ENCODE data around the gene NDUFA12. TPM values are rescaled to one million over a fixed set of nuclear protein-coding genes. Genes with fewer than 3 reads are reported as not detected.

Gene NDUFA12
- total RNA-seq, 2 donors from 2014 or later, result 57.2 to 108 TPM

DNA sequence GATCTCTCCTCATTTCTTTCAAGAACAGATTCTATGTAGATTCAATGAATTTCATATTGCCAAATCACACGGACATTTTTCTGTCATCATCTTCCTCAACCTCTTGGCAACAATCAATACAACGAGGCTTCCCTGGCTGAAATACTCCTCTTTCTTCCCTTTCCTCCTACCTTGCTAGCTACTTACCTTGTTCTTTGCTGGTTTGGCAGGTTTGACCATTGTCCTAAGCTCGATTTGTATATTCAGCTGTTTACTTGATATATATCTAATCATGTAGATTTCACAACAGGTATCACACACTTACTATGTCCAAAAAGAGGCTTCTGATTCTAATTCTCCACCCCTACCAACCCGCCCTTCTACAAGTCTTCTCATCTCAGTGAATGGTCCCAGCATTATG, 23.6 kb downstream of the NDUFA12 start:
- no peaks in the 10 kb centered on the region for H3K9me3 ChIP-seq
- no peaks in the 10 kb centered on the region for H3K27me3 ChIP-seq (replicated peaks; ENCODE audit: insufficient read depth)
- no peak for TF ChIP-seq POLR2AphosphoS5 (IDR thresholded peaks at IDR 0.05)
- WGBS, result 80% methylated on average over 4 of the region's 4 CpGs
- intact Hi-C loops (cut with DNase I), result loop anchor here (2.0 kb wide), 1 partner anchor 433 kb away; no protein-coding TSS in a partner anchor
- H3K4me1 ChIP-seq (replicated peaks), result no peaks in the 10 kb centered on the region
- no peak for DNase-seq (ENCODE audit: low spot score)
- no peaks in the 10 kb centered on the region for H3K36me3 ChIP-seq
- H3K27ac ChIP-seq, result no peak overlapping the region
- no peak overlapping the region for H3K4me3 ChIP-seq

DNA sequence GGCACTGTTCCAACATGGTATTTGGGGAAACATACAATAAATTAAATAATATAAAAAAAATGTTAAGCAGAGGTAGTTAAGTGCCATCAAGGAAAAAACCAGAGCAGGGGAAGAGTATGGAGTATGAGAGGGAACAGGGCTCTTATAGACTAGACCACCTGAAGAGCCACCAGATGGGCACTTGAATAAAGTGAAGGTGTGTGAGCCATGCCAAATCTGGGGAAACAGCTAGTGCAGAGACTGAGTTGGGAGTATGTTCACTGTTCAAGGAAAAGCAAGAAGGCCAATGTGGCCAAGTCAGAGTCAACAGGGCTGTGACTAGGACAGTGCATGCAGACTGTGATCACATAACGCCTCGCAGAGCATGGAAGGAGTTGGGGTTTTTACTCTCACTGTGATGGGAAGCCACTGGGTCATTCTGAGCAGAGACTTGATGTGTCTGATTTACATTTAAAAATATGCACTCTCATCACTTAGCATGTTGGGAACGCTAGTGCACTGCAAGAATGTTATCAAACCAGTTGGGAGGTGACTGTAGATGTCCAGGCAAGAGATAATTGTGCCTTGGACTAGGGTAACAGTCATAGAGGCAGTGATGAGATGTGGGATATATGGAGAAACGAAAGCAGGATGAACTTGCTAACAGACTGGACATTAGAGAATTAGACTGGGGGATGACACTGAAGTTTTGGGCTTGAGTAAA, 25.6 kb downstream of the NDUFA12 start:
- TF ChIP-seq POLR2A (IDR thresholded peaks at IDR 0.05) (no peak), POLR2AphosphoS5 (IDR thresholded peaks at IDR 0.05) (no peak)
- TF ChIP-seq, protein P1, sequence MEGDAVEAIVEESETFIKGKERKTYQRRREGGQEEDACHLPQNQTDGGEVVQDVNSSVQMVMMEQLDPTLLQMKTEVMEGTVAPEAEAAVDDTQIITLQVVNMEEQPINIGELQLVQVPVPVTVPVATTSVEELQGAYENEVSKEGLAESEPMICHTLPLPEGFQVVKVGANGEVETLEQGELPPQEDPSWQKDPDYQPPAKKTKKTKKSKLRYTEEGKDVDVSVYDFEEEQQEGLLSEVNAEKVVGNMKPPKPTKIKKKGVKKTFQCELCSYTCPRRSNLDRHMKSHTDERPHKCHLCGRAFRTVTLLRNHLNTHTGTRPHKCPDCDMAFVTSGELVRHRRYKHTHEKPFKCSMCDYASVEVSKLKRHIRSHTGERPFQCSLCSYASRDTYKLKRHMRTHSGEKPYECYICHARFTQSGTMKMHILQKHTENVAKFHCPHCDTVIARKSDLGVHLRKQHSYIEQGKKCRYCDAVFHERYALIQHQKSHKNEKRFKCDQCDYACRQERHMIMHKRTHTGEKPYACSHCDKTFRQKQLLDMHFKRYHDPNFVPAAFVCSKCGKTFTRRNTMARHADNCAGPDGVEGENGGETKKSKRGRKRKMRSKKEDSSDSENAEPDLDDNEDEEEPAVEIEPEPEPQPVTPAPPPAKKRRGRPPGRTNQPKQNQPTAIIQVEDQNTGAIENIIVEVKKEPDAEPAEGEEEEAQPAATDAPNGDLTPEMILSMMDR (IDR thresholded peaks at IDR 0.05), result no peak
- DNase-seq (ENCODE audit: low spot score), result no peak
- Histone ChIP-seq H3K4me3 (no peak overlapping the region), H3K27me3 (replicated peaks; ENCODE audit: insufficient read depth) (no peaks in the 10 kb centered on the region), H3K4me1 (replicated peaks) (no peaks in the 10 kb centered on the region), H3K36me3 (no peaks in the 10 kb centered on the region), H3K27ac (no peak overlapping the region), H3K9me3 (no peaks in the 10 kb centered on the region)
- 84% methylated on average over 4 of the region's 4 CpGs for WGBS
- intact Hi-C loops (cut with DNase I), result no loop called here

DNA sequence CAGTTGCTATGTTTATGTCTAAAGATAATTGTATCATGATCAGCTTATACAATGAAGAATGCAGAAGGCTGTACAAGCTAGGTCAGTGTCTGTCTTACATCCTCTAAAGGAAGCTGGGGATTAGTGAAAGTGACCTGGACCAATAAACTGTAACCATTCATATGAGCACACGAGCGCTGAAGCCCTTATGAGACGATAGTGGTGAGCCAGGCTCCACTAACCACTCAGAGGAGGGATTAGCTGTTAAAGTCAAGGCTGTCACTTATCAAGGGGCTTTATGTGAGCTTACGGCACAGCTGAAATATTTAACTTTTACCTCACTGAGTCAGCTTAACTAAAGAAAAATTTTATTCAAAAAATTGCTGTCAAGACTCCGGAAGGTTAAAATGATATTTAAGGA, 30.3 kb downstream of the NDUFA12 start:
- WGBS, result 87% methylated on average over 5 of the region's 5 CpGs
- H3K27ac ChIP-seq, result no peak overlapping the region
- TF ChIP-seq, protein P1 (IDR thresholded peaks at IDR 0.05), result no peak
- TF ChIP-seq POLR2AphosphoS5 (IDR thresholded peaks at IDR 0.05) (no peak), POLR2A (IDR thresholded peaks at IDR 0.05) (no peak)
- intact Hi-C loops (cut with DNase I), result no loop called here
- no peak overlapping the region for H3K4me3 ChIP-seq
- H3K4me1 ChIP-seq (replicated peaks), result no peaks in the 10 kb centered on the region
- no peaks in the 10 kb centered on the region for H3K9me3 ChIP-seq
- DNase-seq (ENCODE audit: low spot score), result no peak
- no peaks in the 10 kb centered on the region for H3K36me3 ChIP-seq
- H3K27me3 ChIP-seq (replicated peaks; ENCODE audit: insufficient read depth), result no peaks in the 10 kb centered on the region

DNA sequence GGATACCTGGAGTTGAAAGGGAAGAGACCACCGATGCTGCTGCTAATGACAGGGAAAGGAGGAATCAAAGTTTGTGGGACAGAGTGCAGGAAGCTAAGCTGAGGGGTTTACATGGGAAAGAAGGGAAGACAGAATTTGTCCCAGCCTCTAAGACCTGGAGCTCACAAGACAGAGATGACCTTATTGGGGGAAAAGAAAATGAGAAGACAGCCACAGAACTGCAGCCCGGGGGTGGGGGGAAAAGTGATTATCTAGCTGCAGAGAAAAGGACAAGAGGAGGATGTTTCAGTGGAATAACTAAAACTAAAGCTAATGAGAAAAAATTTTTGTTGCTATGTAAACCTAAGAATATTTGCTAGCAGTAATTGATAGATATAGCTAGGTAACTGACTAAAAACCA, 30.7 kb downstream of the NDUFA12 start:
- TF ChIP-seq POLR2AphosphoS5 (IDR thresholded peaks at IDR 0.05) (no peak), POLR2A (IDR thresholded peaks at IDR 0.05) (no peak)
- TF ChIP-seq, protein P1 (IDR thresholded peaks at IDR 0.05), result no peak
- intact Hi-C loops (cut with DNase I), result no loop called here
- H3K27me3 ChIP-seq (replicated peaks; ENCODE audit: insufficient read depth), result no peaks in the 10 kb centered on the region
- no peaks in the 10 kb centered on the region for H3K4me1 ChIP-seq (replicated peaks)
- no peaks in the 10 kb centered on the region for H3K9me3 ChIP-seq
- no peaks in the 10 kb centered on the region for H3K36me3 ChIP-seq
- WGBS, result 89% methylated on average over 2 of the region's 2 CpGs
- H3K4me3 ChIP-seq, result no peak overlapping the region
- H3K27ac ChIP-seq, result no peak overlapping the region
- no peak for DNase-seq (ENCODE audit: low spot score)

DNA sequence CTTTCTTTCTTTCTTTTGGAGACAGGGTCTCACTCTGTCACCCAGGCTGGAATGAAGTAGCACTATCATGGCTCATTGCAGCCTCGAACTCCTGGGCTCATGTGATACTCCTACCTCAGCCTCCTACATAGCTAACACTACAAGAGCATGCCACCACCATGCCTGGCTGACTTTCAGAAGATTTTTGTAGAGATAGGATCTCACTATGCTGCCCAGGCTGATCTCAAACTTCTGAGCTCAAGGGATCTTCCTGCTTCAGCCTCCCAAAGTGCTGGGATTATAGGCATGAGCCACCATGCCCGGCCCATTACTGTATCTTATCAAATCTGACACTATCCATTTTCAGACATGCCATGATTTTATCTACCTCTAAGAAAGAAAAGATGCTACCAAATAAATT, 31.6 kb downstream of the NDUFA12 start:
- WGBS, result 97% methylated on average over 2 of the region's 2 CpGs
- Histone ChIP-seq H3K4me1 (replicated peaks) (no peaks in the 10 kb centered on the region), H3K9me3 (no peaks in the 10 kb centered on the region), H3K36me3 (no peaks in the 10 kb centered on the region), H3K4me3 (no peak overlapping the region), H3K27ac (no peak overlapping the region), H3K27me3 (replicated peaks; ENCODE audit: insufficient read depth) (no peaks in the 10 kb centered on the region)
- DNase-seq (ENCODE audit: low spot score), result no peak
- intact Hi-C loops (cut with DNase I), result no loop called here
- no peak for TF ChIP-seq POLR2A (IDR thresholded peaks at IDR 0.05)
- no peak for TF ChIP-seq POLR2AphosphoS5 (IDR thresholded peaks at IDR 0.05)
- TF ChIP-seq, protein P1 (IDR thresholded peaks at IDR 0.05), result no peak
